PC-9 (cell line): Measurements from ENCODE around the gene PACRG.

Experiments
- EZH2 ChIP-seq: fragments of 200-600 bp; sonication (generic); IDR thresholded peaks from 2 replicates; pipeline ENCODE4 v1.8.0; 2017; ENCODE audit warnings: antibody characterized with exemption, low read depth
- TF ChIP-seq, protein P1 (sequence below): fragments of 200-600 bp; sonication (generic); conservative IDR thresholded peaks from 2 replicates; pipeline ENCODE4 v1.6.1; 2017; ENCODE audit warnings: mixed run types, antibody characterized with exemption, mild to moderate bottlenecking, moderate library complexity

DNA sequence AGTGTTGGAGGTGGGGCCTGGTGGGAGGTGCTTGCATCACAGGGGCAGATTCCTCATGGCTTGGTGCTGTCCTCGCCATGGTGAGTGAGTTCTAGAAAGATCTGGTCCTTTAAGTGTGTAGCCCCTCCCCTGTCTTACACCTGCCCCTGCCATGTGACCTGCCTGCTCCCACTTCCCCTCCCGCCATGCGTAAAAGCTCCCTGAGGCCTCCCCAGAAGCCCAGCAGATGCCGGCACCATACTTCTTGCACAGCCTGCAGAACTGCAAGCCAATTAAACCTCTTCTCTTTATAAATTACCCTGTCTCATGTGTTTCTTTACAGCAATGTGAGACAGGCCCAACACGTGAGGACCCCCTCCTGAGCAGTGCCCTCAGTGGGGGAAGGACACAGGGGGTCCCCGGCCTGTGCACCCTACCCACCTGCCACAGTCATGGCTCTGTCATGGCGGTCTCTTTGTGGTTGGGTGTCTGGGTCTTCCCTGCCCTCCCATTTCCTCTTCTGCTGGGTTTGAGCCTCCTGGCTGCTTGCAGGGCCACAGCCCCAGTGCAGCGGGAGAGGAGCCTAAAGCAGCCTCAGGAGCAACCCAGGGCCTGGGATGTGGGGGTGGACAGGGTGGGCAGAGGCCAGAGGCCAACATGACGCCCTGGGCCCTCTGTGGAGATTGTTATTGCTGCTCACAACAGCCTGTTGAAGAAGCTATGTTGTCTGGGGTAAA is 599.5 kb downstream of the PACRG start:
- TF ChIP-seq, protein P1, sequence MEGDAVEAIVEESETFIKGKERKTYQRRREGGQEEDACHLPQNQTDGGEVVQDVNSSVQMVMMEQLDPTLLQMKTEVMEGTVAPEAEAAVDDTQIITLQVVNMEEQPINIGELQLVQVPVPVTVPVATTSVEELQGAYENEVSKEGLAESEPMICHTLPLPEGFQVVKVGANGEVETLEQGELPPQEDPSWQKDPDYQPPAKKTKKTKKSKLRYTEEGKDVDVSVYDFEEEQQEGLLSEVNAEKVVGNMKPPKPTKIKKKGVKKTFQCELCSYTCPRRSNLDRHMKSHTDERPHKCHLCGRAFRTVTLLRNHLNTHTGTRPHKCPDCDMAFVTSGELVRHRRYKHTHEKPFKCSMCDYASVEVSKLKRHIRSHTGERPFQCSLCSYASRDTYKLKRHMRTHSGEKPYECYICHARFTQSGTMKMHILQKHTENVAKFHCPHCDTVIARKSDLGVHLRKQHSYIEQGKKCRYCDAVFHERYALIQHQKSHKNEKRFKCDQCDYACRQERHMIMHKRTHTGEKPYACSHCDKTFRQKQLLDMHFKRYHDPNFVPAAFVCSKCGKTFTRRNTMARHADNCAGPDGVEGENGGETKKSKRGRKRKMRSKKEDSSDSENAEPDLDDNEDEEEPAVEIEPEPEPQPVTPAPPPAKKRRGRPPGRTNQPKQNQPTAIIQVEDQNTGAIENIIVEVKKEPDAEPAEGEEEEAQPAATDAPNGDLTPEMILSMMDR: no peak
- no peak for TF ChIP-seq EZH2
